Activated T-helper 1 cell treated with anti-CD3 and anti-CD28 coated beads, Interleukin-2, amount 50 U/mL, for 16 hours (primary cell): Measurements from ENCODE around the gene C16orf86.

Experiments
- DNase-seq, 2 donors: peaks; one replicate each; pipeline ENCODE4 v3.0.0-alpha.2; 2020; ENCODE audit warnings: low read depth in 1 of 2, low spot score in 1 of 2

C16orf86 gene

GRCh38 chr16:67666032-67666551, 522 bp upstream of the C16orf86 start:
- no peak for DNase-seq

- no peak for DNase-seq
Observed at GRCh38 chr16:67667453-67667816, 821 bp downstream of the C16orf86 start.

GRCh38 chr16:67667817-67668494, 1.3 kb downstream of the C16orf86 start:
- DNase-seq = peak; percentile 58 to 72

- DNase-seq = no peak
Observed at GRCh38 chr16:67668495-67669157, 2.0 kb downstream of the C16orf86 start.

- DNase-seq = no peak
Observed at GRCh38 chr16:67669499-67670101, 3.0 kb downstream of the C16orf86 start.

- DNase-seq = no peak
Observed at GRCh38 chr16:67672306-67672705, 5.7 kb downstream of the C16orf86 start.

GRCh38 chr16:67672739-67673662, 6.4 kb downstream of the C16orf86 start:
- no peak for DNase-seq

- DNase-seq = no peak
Observed at GRCh38 chr16:67673712-67674580, 7.3 kb downstream of the C16orf86 start.

GRCh38 chr16:67674851-67675578, 8.4 kb downstream of the C16orf86 start:
- no peak for DNase-seq

GRCh38 chr16:67675579-67675935, 8.9 kb downstream of the C16orf86 start:
- DNase-seq = no peak

GRCh38 chr16:67675999-67676398, 9.4 kb downstream of the C16orf86 start:
- DNase-seq = no peak

- DNase-seq = no peak
Observed at GRCh38 chr16:67676516-67676915, 9.9 kb downstream of the C16orf86 start.

GRCh38 chr16:67676939-67677338, 10.3 kb downstream of the C16orf86 start:
- DNase-seq = no peak

GRCh38 chr16:67677712-67678111, 11.1 kb downstream of the C16orf86 start:
- DNase-seq = no peak

- no peak for DNase-seq
Observed at GRCh38 chr16:67678354-67679023, 11.9 kb downstream of the C16orf86 start.

- no peak for DNase-seq
Observed at GRCh38 chr16:67679935-67680897, 13.6 kb downstream of the C16orf86 start.

- no peak for DNase-seq
Observed at GRCh38 chr16:67683767-67684166, 17.2 kb downstream of the C16orf86 start.
